HEK293 (cell line): Measurements from ENCODE around the gene CCK.

Experiments
- HOXA7 ChIP-seq: sonication (generic); formaldehyde crosslinking; IDR thresholded peaks from 2 replicates; pipeline ENCODE4 v1.8.1; 2022; ENCODE audit warnings: missing genetic modification reagents, borderline replicate concordance
- OVOL3 ChIP-seq: fragments of 450-650 bp; formaldehyde crosslinking; IDR thresholded peaks from 2 replicates; pipeline ENCODE4 v1.5.1; 2016; ENCODE audit warnings: missing biosample characterization, missing genetic modification characterization
- YY1 ChIP-seq: fragments of 450-650 bp; formaldehyde crosslinking; IDR thresholded peaks from 2 replicates; pipeline ENCODE4 v1.5.1; 2018; ENCODE audit warnings: missing biosample characterization, missing genetic modification characterization
- ZNF768 ChIP-seq: fragments of 450-650 bp; formaldehyde crosslinking; IDR thresholded peaks from 2 replicates; pipeline ENCODE4 v1.5.1; 2018; ENCODE audit warnings: missing biosample characterization, mild to moderate bottlenecking, missing genetic modification characterization
- ZNF830 ChIP-seq: fragments of 450-650 bp; IDR thresholded peaks from 2 replicates; pipeline ENCODE4 v1.5.0; 2018; ENCODE audit warnings: missing biosample characterization, missing genetic modification characterization, low read depth, mild to moderate bottlenecking, moderate library complexity
- ZXDB ChIP-seq: fragments of 450-650 bp; formaldehyde crosslinking; IDR thresholded peaks from 2 replicates; pipeline ENCODE4 v1.5.1; 2016; ENCODE audit warnings: missing biosample characterization, missing genetic modification characterization
- TF ChIP-seq, protein P1 (sequence below): fragments of 450-650 bp; formaldehyde crosslinking; IDR thresholded peaks from 2 replicates; pipeline ENCODE4 v1.5.1; 2016; ENCODE audit warnings: missing biosample characterization, missing genetic modification characterization
- TF ChIP-seq, protein P2 (sequence below): fragments of 450-650 bp; formaldehyde crosslinking; IDR thresholded peaks from 2 replicates; pipeline ENCODE4 v1.5.1; 2016; ENCODE audit warnings: missing biosample characterization, missing genetic modification characterization
- TF ChIP-seq, protein P3 (sequence below): fragments of 450-650 bp; formaldehyde crosslinking; IDR thresholded peaks from 2 replicates; pipeline ENCODE4 v1.5.1; 2016; ENCODE audit warnings: missing biosample characterization, missing genetic modification characterization, low read depth
- TF ChIP-seq, protein P4 (sequence below): fragments of 450-650 bp; formaldehyde crosslinking; IDR thresholded peaks from 2 replicates; pipeline ENCODE4 v1.5.1; 2016; ENCODE audit warnings: missing biosample characterization, missing genetic modification characterization
- TF ChIP-seq, protein P5 (sequence below): fragments of 450-650 bp; formaldehyde crosslinking; conservative IDR thresholded peaks from 2 replicates; pipeline ENCODE4 v1.5.1; 2016; ENCODE audit warnings: low read depth, missing biosample characterization, missing genetic modification characterization
- TF ChIP-seq, protein P6 (sequence below): IDR thresholded peaks from 2 replicates; pipeline ENCODE4 v1.6.1; 2011; ENCODE audit warnings: mild to moderate bottlenecking, low read depth, low read length, borderline replicate concordance

DNA sequence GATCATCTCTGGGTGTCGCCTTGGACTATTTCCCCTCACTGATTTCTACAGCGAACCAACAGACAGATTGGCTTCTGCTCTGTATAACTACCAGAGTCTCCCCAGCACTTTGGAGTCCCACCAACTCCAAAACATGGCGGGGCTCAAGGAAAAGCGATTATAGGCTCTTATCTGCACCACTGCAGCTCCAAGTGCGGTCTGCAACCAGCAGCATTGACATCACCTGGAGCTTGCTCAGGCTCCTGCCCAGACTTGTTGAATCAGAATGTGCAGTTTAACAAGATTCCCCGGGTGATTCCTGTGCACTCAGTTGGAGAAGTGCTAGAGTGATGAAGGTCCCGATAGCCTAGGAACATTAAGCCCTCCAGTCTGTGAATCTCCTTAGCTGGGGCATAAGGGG, 9.0 kb downstream of the CCK start:
- TF ChIP-seq, protein P1, sequence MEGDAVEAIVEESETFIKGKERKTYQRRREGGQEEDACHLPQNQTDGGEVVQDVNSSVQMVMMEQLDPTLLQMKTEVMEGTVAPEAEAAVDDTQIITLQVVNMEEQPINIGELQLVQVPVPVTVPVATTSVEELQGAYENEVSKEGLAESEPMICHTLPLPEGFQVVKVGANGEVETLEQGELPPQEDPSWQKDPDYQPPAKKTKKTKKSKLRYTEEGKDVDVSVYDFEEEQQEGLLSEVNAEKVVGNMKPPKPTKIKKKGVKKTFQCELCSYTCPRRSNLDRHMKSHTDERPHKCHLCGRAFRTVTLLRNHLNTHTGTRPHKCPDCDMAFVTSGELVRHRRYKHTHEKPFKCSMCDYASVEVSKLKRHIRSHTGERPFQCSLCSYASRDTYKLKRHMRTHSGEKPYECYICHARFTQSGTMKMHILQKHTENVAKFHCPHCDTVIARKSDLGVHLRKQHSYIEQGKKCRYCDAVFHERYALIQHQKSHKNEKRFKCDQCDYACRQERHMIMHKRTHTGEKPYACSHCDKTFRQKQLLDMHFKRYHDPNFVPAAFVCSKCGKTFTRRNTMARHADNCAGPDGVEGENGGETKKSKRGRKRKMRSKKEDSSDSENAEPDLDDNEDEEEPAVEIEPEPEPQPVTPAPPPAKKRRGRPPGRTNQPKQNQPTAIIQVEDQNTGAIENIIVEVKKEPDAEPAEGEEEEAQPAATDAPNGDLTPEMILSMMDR = no peak
- TF ChIP-seq, protein P2, sequence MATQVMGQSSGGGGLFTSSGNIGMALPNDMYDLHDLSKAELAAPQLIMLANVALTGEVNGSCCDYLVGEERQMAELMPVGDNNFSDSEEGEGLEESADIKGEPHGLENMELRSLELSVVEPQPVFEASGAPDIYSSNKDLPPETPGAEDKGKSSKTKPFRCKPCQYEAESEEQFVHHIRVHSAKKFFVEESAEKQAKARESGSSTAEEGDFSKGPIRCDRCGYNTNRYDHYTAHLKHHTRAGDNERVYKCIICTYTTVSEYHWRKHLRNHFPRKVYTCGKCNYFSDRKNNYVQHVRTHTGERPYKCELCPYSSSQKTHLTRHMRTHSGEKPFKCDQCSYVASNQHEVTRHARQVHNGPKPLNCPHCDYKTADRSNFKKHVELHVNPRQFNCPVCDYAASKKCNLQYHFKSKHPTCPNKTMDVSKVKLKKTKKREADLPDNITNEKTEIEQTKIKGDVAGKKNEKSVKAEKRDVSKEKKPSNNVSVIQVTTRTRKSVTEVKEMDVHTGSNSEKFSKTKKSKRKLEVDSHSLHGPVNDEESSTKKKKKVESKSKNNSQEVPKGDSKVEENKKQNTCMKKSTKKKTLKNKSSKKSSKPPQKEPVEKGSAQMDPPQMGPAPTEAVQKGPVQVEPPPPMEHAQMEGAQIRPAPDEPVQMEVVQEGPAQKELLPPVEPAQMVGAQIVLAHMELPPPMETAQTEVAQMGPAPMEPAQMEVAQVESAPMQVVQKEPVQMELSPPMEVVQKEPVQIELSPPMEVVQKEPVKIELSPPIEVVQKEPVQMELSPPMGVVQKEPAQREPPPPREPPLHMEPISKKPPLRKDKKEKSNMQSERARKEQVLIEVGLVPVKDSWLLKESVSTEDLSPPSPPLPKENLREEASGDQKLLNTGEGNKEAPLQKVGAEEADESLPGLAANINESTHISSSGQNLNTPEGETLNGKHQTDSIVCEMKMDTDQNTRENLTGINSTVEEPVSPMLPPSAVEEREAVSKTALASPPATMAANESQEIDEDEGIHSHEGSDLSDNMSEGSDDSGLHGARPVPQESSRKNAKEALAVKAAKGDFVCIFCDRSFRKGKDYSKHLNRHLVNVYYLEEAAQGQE (tag by site-specific recombination) = no peak
- TF ChIP-seq ZXDB (tag by site-specific recombination) = no peak
- TF ChIP-seq HOXA7 (CRISPR knock-in tag) = no peak
- no peak for TF ChIP-seq ZNF830 (tag by site-specific recombination)
- no peak for TF ChIP-seq OVOL3 (tag by site-specific recombination)
- TF ChIP-seq, protein P3, sequence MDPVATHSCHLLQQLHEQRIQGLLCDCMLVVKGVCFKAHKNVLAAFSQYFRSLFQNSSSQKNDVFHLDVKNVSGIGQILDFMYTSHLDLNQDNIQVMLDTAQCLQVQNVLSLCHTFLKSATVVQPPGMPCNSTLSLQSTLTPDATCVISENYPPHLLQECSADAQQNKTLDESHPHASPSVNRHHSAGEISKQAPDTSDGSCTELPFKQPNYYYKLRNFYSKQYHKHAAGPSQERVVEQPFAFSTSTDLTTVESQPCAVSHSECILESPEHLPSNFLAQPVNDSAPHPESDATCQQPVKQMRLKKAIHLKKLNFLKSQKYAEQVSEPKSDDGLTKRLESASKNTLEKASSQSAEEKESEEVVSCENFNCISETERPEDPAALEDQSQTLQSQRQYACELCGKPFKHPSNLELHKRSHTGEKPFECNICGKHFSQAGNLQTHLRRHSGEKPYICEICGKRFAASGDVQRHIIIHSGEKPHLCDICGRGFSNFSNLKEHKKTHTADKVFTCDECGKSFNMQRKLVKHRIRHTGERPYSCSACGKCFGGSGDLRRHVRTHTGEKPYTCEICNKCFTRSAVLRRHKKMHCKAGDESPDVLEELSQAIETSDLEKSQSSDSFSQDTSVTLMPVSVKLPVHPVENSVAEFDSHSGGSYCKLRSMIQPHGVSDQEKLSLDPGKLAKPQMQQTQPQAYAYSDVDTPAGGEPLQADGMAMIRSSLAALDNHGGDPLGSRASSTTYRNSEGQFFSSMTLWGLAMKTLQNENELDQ (tag by site-specific recombination) = no peak
- TF ChIP-seq, protein P4, sequence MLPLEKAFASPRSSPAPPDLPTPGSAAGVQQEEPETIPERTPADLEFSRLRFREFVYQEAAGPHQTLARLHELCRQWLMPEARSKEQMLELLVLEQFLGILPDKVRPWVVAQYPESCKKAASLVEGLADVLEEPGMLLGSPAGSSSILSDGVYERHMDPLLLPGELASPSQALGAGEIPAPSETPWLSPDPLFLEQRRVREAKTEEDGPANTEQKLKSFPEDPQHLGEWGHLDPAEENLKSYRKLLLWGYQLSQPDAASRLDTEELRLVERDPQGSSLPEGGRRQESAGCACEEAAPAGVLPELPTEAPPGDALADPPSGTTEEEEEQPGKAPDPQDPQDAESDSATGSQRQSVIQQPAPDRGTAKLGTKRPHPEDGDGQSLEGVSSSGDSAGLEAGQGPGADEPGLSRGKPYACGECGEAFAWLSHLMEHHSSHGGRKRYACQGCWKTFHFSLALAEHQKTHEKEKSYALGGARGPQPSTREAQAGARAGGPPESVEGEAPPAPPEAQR (tag by site-specific recombination) = no peak
- TF ChIP-seq ZNF768 (tag by site-specific recombination) = no peak
- TF ChIP-seq, protein P5, sequence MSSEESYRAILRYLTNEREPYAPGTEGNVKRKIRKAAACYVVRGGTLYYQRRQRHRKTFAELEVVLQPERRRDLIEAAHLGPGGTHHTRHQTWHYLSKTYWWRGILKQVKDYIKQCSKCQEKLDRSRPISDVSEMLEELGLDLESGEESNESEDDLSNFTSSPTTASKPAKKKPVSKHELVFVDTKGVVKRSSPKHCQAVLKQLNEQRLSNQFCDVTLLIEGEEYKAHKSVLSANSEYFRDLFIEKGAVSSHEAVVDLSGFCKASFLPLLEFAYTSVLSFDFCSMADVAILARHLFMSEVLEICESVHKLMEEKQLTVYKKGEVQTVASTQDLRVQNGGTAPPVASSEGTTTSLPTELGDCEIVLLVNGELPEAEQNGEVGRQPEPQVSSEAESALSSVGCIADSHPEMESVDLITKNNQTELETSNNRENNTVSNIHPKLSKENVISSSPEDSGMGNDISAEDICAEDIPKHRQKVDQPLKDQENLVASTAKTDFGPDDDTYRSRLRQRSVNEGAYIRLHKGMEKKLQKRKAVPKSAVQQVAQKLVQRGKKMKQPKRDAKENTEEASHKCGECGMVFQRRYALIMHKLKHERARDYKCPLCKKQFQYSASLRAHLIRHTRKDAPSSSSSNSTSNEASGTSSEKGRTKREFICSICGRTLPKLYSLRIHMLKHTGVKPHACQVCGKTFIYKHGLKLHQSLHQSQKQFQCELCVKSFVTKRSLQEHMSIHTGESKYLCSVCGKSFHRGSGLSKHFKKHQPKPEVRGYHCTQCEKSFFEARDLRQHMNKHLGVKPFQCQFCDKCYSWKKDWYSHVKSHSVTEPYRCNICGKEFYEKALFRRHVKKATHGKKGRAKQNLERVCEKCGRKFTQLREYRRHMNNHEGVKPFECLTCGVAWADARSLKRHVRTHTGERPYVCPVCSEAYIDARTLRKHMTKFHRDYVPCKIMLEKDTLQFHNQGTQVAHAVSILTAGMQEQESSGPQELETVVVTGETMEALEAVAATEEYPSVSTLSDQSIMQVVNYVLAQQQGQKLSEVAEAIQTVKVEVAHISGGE (tag by site-specific recombination) = no peak
- no peak for TF ChIP-seq YY1 (tag by site-specific recombination)
- TF ChIP-seq, protein P6, sequence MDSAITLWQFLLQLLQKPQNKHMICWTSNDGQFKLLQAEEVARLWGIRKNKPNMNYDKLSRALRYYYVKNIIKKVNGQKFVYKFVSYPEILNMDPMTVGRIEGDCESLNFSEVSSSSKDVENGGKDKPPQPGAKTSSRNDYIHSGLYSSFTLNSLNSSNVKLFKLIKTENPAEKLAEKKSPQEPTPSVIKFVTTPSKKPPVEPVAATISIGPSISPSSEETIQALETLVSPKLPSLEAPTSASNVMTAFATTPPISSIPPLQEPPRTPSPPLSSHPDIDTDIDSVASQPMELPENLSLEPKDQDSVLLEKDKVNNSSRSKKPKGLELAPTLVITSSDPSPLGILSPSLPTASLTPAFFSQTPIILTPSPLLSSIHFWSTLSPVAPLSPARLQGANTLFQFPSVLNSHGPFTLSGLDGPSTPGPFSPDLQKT = no peak
